Chondrocyte (in vitro differentiated cells): Measurements from ENCODE around the gene ZNF714. TPM values are rescaled to one million over a fixed set of nuclear protein-coding genes. Genes with fewer than 3 reads are reported as not detected.

Source experiments
- DNase-seq: peaks from one replicate; pipeline ENCODE4 v3.0.0; 2021; ENCODE audit warnings: mixed read lengths, low spot score
- H3K27ac Mint-ChIP-seq: one replicate; pipeline ENCODE4 v1.8.0; 2021; ENCODE audit warnings: mild to moderate bottlenecking, moderate library complexity, mixed read lengths; ENCODE audit not compliant: unreplicated experiment
- H3K27me3 Mint-ChIP-seq: 2 replicates; pipeline ENCODE4 v1.8.0; 2021; ENCODE audit warnings: low read depth, mixed read lengths
- H3K36me3 Mint-ChIP-seq: 2 replicates; pipeline ENCODE4 v1.8.0; 2021; ENCODE audit warnings: low read depth, mixed read lengths
- H3K4me1 Mint-ChIP-seq: 2 replicates; pipeline ENCODE4 v1.8.0; 2021; ENCODE audit warnings: low read depth, mild to moderate bottlenecking, mixed read lengths
- H3K4me3 Mint-ChIP-seq: one replicate; pipeline ENCODE4 v1.8.0; 2021; ENCODE audit warnings: mild to moderate bottlenecking, moderate library complexity, mixed read lengths; ENCODE audit not compliant: unreplicated experiment
- H3K9me3 Mint-ChIP-seq: 2 replicates; pipeline ENCODE4 v1.8.0; 2021; ENCODE audit warnings: low read depth, mixed read lengths
- total RNA-seq: library from RNA; stranded (reverse); gene quantifications from 3 replicates; pipeline ENCODE4 v1.2.1, GENCODE V29; 2021
- TF ChIP-seq, protein P1 (sequence below): fragments of 200-600 bp; sonication (generic); IDR thresholded peaks from 2 replicates; pipeline ENCODE4 v1.5.0; 2021; ENCODE audit warnings: antibody characterized with exemption, mild to moderate bottlenecking, moderate library complexity

The ZNF714 gene
- total RNA-seq, 1 donor from 2014 or later: 5.0 TPM

DNA sequence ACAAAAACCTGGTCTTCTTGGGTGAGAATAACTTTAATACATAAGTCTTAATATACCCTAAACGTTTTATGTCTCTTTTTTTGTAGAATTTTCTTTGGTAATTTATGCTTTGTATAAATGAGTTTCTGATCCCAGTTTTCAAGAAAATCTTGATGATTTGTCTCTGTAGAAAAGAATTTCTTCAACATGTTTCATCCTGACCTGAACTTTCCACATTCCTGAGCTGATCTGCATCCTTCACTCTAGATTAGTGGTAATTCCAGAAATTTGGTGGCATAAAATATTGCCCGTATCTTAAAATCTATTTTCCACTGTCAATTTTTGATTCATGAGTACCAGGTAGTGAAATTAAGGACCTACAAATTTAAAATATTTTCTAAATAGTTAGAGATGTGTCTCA, 16.3 kb downstream of the ZNF714 start:
- DNase-seq: no peak
- Mint-ChIP-seq H3K27me3 (no peaks in the 10 kb centered on the region), H3K9me3 (no peaks in the 10 kb centered on the region), H3K36me3 (peaks cover 6% of the 10 kb centered on the region), H3K27ac (peak overlapping the region; percentile 45), H3K4me1 (peaks cover 4% of the 10 kb centered on the region), H3K4me3 (no peak overlapping the region)
- TF ChIP-seq, protein P1, sequence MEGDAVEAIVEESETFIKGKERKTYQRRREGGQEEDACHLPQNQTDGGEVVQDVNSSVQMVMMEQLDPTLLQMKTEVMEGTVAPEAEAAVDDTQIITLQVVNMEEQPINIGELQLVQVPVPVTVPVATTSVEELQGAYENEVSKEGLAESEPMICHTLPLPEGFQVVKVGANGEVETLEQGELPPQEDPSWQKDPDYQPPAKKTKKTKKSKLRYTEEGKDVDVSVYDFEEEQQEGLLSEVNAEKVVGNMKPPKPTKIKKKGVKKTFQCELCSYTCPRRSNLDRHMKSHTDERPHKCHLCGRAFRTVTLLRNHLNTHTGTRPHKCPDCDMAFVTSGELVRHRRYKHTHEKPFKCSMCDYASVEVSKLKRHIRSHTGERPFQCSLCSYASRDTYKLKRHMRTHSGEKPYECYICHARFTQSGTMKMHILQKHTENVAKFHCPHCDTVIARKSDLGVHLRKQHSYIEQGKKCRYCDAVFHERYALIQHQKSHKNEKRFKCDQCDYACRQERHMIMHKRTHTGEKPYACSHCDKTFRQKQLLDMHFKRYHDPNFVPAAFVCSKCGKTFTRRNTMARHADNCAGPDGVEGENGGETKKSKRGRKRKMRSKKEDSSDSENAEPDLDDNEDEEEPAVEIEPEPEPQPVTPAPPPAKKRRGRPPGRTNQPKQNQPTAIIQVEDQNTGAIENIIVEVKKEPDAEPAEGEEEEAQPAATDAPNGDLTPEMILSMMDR: no peak

DNA sequence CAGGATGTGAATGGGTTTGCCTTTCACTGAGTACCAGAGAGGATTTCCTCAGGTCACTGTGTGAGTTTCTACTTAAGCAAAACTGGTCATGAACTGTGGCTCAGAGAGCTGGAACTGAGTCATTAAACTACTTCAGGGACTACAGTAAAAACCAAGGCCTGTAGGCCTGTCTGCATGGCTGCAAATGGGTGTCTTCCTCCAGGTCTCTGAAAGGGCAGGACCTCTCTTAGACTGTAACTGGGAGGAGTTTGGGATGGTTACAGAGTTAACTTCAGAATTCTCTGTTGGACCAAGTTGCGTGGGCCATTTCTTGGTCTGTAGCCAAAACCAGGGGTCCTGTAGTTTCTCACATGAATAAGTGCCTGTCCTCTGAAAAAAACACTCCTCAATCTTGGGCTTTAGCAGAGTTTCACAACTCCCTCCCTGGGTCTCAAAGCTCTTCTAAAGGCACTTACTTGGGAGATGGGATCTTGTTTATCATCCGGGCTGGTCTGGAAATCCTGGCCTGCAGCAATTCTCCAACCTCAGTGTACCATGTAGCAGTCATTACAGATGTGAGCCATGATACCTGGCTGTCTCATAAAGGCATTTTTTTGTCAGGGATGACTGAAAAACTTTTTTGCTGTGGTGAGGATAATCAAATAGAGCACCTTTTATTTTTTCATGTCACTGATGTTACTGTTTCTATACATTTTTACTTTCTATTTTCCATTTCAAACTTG, 19.7 kb downstream of the ZNF714 start:
- H3K9me3 Mint-ChIP-seq: no peaks in the 10 kb centered on the region
- H3K36me3 Mint-ChIP-seq: peaks cover 13% of the 10 kb centered on the region
- H3K4me1 Mint-ChIP-seq: no peaks in the 10 kb centered on the region
- H3K27me3 Mint-ChIP-seq: no peaks in the 10 kb centered on the region
- TF ChIP-seq, protein P1: no peak
- DNase-seq: no peak
- H3K4me3 Mint-ChIP-seq: no peak overlapping the region
- no peak overlapping the region for H3K27ac Mint-ChIP-seq

DNA sequence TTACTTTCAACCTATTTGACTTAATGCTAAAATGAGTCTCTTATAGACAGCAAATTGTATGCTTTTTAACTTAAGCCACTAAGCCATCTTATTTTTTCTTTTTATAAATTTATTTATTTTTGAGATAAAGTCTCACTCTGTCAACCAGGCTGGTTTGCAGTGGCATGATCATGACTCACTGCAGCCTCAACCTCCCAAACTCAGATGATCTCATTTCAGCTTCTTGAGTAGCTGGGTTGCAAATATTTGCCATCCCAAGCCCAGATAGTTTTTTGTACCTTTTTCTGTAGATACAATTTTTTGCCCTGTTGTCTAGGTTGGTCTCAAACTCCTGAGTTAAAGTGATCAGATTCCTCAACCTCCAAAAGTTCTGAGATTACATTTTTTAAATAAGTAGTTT, 27.1 kb downstream of the ZNF714 start:
- TF ChIP-seq, protein P1: no peak
- peak overlapping the region; percentile 38 for H3K27ac Mint-ChIP-seq
- H3K27me3 Mint-ChIP-seq: no peaks in the 10 kb centered on the region
- DNase-seq: no peak
- peaks cover 6% of the 10 kb centered on the region for H3K4me1 Mint-ChIP-seq
- peaks cover 7% of the 10 kb centered on the region for H3K9me3 Mint-ChIP-seq
- H3K36me3 Mint-ChIP-seq: peaks cover 20% of the 10 kb centered on the region
- H3K4me3 Mint-ChIP-seq: no peak overlapping the region

DNA sequence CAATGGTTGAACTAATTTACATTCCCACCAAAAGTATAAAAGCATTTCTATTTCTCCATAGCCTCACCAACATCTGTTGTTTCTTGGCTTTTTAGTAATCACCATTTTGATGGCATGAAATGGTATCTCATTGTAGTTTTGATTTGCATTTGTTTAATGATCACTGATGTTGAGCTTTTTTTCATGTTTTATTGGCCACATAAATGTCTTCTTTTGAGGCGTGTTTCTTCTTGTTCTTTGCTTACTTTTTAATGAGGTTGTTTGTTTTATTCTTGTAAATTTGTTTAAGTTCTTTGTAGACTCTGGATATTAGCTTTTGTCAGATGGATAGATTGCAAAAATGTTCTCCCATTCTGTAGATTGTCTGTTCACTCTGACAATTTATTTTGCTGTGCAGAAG, 28.2 kb downstream of the ZNF714 start:
- peaks cover 6% of the 10 kb centered on the region for H3K4me1 Mint-ChIP-seq
- no peaks in the 10 kb centered on the region for H3K27me3 Mint-ChIP-seq
- no peak overlapping the region for H3K4me3 Mint-ChIP-seq
- peaks cover 23% of the 10 kb centered on the region for H3K36me3 Mint-ChIP-seq
- no peak overlapping the region for H3K27ac Mint-ChIP-seq
- peaks cover 15% of the 10 kb centered on the region for H3K9me3 Mint-ChIP-seq
- TF ChIP-seq, protein P1: no peak
- DNase-seq: no peak

DNA sequence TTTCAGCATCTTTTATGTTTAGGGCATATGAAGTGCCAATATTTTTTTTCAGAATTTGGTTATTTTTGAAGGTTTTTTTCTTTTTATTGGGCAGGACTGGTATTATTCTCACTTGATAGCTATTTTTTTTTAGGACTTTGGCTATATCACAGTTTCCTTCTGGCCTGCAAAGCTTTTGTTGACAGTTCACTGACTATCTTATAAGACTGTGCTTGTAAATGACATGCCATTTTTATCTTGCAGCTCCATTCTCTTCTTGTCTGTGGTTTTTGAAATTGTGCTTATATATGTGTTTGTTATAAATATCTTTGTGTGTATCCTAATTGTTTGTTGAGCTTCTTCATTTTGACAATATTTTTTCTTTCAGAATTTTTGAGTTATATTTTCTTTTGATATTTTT, 33.4 kb downstream of the ZNF714 start:
- TF ChIP-seq, protein P1: no peak
- Mint-ChIP-seq H3K27me3 (no peaks in the 10 kb centered on the region), H3K4me3 (no peak overlapping the region), H3K36me3 (peaks cover 38% of the 10 kb centered on the region), H3K9me3 (peaks cover 34% of the 10 kb centered on the region), H3K4me1 (peaks cover 15% of the 10 kb centered on the region), H3K27ac (no peak overlapping the region)
- DNase-seq: no peak
